ENCODE results near the gene CALHM3. TPM values are rescaled to one million over a fixed set of nuclear protein-coding genes. Genes with fewer than 3 reads are reported as not detected.
"Not testable (repeated sequence)": the region's sequence is repeated elsewhere in the genome, so short reads cannot be mapped to it uniquely, and the experiment has no call there.

Gene CALHM3, protein sequence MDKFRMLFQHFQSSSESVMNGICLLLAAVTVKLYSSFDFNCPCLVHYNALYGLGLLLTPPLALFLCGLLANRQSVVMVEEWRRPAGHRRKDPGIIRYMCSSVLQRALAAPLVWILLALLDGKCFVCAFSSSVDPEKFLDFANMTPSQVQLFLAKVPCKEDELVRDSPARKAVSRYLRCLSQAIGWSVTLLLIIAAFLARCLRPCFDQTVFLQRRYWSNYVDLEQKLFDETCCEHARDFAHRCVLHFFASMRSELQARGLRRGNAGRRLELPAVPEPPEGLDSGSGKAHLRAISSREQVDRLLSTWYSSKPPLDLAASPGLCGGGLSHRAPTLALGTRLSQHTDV
- total RNA-seq (2014; rRNA removed; shearing (Covaris generic)), result 0.39 TPM in 1 of 2 replicates, not detected in the other

DNA sequence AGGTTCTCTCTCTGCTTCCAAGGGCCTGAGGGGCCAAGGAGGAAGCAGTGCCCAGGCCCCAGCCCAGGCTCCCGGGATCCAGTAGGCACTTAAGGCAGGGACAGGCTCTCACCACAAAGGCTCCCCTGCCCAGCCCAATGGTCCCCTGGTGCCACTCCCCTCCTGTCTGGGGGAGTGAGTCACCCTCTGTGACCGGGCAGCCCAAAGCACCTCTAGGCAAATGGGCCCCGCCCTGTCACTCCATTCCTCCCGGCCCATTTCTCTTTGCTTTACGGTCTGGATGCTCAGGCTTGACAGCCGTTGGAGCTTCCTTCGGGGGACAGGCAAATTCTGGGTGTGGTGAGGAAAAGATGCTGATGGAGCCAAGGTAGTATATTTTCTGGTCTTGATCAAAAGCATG is at the start of gene CALHM3:
TSS of gene CALHM3 (minus strand) at position 106 of the 400 bp plus-strand sequence. CDS start 208 bp downstream, outside the sequence.
- DNase-seq (ENCODE audit: low read depth), result peak; percentile 77

- DNase-seq (ENCODE audit: low read depth), result no peak
Measured at GRCh38 chr10:103528549-103528948, 49.5 kb upstream of the CALHM3 start.

DNA sequence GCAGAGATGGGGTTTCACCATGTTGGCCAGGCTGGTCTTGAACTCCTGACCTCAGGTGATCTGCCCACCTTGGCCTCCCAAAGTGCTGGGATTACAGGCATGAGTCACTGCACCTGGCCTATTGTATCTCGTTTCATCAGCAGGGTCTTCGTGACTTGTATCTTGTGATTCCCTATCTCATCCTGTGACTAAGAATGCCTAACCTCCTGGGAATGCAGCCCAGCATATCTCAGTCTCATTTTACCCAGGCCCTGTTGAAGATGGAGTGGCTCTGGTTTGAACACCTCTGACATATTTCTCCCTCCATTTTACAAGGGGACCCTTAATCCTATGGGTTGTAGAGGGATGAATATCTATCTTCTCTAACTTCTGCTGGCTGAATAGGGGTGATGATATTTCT is 48.4 kb upstream of the CALHM3 start:
- DNase-seq (ENCODE audit: low read depth), result peak; percentile 89

GRCh38 chr10:103525901-103526300 is 46.9 kb upstream of the CALHM3 start:
- DNase-seq (ENCODE audit: low read depth), result no peak

GRCh38 chr10:103523683-103524082 is 44.6 kb upstream of the CALHM3 start:
- DNase-seq (ENCODE audit: low read depth), result no peak

DNA sequence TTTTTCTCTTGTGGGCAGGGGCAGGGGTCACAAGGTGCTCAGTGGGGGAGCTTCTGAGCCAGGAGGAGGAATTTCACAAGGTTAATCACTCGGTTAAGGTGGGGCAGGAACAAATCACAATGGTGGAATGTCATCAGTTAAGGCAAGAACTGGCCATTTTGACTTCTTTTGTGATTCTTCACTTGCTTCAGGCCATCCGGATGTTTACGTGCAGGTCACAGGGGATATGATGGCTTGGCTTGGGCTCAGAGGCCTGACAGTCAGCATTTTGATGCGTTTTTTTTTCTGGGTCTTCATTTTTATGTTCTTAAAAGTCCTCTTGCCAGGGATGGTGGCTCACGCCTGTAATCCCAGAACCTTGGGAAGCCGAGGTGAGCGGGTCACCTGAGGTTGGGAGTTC is 43.0 kb upstream of the CALHM3 start:
- peak; percentile 53 for DNase-seq (ENCODE audit: low read depth)

DNA sequence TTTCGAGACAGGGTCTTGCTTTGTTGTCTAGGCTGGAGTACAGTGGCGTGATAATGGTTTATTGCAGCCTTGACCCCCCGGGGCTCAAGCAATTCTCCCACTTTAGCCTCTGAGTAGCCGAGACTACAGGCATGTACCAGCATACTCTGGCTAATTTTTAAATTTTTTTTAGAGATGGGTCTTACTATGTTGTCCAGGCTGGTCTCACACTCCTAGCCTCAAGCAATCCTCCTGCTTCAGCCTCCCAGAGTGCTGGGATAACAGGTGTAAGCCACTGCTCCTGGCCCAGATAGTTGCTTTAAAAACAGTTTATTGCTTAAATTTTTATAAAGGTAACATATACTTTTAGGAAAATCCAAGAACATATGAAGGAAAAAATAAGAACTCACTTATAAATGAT is 40.8 kb upstream of the CALHM3 start:
- no peak for DNase-seq (ENCODE audit: low read depth)

DNA sequence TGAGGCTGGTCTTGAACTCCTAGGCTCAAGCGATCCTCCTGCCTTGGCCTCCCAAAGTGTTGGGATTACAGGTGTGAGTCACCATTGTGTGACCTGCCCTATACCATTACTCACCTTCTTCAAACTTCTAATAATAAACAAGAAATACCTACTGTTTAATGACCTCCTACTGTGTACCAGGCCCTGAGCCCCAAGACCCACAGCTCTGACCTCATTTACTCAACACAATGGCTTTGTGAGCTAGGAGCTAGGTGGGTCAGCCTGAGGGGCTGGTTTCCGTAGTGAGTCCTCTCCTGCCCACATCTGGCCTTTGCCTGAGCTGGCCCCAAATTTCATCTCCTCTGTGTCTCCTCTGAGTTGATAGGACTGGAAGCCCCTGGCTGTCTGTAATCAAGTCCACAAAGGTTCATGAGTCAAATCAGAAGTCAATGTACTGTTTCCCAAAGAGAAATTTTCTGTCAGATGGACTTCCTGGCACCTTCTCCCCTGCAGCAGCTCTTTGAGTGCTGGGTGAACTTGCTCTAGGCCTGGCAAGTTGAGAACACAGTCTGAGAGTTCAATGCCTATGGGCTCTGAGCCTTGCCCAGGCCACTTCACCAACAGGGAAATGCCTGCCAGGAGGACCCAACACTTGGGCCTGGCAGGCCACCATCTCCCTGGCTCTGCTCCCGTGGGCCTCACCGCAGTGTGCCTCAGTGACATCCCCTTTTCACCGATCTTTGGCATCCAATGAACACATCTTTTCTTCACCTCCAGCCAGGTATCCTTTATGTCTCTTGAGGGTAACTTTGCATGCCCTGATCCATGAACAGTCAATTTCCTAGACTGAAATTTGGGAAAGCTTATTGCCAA is 38.4 kb upstream of the CALHM3 start:
- peak; percentile 73 for DNase-seq (ENCODE audit: low read depth)

DNA sequence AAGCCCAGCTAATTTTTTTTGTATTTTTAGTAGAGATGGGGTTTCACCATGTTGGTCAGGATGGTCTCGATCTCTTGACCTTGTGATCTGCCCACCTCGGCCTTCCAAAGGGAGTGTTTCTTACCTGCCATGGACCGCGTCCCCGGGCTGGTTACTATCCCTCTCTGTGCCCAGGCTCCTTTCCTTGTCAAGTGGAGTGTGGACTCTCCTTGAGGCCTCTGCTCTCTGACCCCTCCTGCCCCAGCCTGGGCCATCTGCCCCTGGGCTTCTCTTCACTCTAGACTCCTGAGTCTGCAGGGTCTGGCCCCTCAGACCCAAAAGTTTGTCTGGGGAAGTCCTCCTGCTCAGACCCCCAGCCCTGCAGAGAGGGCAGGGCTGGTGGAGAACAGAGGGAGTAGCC is 35.2 kb upstream of the CALHM3 start:
- no peak for DNase-seq (ENCODE audit: low read depth)

- DNase-seq (ENCODE audit: low read depth), result no peak
Measured at GRCh38 chr10:103513380-103514060, 34.5 kb upstream of the CALHM3 start.

- no peak for DNase-seq (ENCODE audit: low read depth)
Measured at GRCh38 chr10:103512591-103513379, 33.7 kb upstream of the CALHM3 start.

GRCh38 chr10:103512166-103512565 is 33.1 kb upstream of the CALHM3 start:
- DNase-seq (ENCODE audit: low read depth), result no peak

GRCh38 chr10:103510791-103511752 is 32.0 kb upstream of the CALHM3 start:
- no peak for DNase-seq (ENCODE audit: low read depth)

DNA sequence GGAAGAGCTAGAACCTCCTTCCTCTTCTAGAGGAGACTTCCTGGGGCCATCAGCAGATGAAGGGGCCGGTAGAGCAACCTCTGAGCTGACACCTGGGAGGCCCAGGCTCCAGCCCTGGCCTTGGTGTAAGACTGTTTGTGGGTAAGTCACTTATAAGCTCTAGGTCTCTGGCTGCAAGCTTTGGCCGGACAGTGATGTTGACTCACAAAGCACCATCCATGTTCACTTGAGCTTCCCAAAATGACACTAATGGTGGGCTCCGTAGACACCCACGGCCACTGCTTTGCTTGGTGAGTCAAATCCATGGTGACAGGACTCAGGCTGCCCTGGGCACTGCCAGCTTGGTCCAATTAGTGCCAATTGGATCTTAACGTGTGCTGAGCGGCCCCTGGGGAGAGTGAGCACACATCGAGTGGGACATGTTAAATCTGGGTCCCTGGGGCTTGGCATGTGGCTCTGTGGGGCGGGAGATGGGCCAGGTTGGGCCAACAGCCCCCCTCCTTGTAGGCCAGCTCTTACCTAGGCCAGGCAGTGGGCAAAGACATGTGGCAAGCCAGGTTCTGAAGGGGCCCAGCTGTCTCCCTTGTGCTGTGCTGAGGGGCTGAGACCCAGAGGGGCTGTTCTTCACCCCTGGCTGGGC is 31.1 kb upstream of the CALHM3 start:
- no peak for DNase-seq (ENCODE audit: low read depth)

- DNase-seq (ENCODE audit: low read depth), result no peak
Measured at GRCh38 chr10:103507235-103508191, 28.5 kb upstream of the CALHM3 start.

- no peak for DNase-seq (ENCODE audit: low read depth)
Measured at GRCh38 chr10:103506061-103506460, 27.0 kb upstream of the CALHM3 start.

DNA sequence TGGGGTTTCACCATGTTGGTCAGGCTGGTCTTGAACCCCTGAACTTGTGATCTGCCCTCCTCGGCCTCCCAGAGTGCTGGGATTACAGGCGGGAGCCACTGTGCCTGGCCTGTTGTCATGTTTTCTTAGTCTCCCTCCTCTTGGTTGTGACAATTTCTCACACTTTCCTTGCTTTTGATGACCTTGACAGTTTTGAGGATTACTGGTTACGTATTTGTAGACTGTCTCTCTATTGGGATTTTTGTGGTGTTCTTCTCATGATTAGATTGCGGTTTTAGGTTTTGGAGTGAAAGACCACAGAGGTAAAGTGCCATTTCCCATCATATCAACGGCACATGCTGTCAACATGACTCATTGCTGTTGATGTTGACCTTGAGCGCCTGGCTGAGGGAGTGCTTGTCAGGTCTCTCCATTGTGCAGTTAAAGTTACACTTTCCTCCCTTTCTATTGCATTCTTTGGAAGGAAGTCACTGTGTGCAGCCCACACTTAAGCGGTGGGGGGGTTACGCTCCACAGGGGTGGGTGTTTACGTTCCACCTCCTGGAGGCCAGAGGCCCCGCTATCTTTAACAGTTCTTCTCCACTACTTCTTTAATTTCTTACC is 25.2 kb upstream of the CALHM3 start:
- peak; percentile 98 for DNase-seq (ENCODE audit: low read depth)

- not testable (repeated sequence) for DNase-seq (ENCODE audit: low read depth)
Measured at GRCh38 chr10:103503777-103504176, 24.7 kb upstream of the CALHM3 start.
